ENCODE measurements around the gene SPAG8.

Gene SPAG8

GRCh38 chr9:35800530-35800929 is 11.5 kb downstream of the SPAG8 start:
- H3K9me3 ChIP-seq (ENCODE audit: control insufficient read depth, low read depth, low read length) = no peaks in the 10 kb centered on the region
- no peak overlapping the region for H3K9ac ChIP-seq (ENCODE audit: low read length)
- peaks cover 2% of the 10 kb centered on the region for H3K36me3 ChIP-seq (ENCODE audit: control insufficient read depth, low read depth, low read length)
- H3K4me1 ChIP-seq (ENCODE audit: control insufficient read depth, low read depth, low read length) = no peaks in the 10 kb centered on the region
- H3K27ac ChIP-seq (ENCODE audit: low read length) = no peak overlapping the region
- no peaks in the 10 kb centered on the region for H3K27me3 ChIP-seq (ENCODE audit: control insufficient read depth, insufficient read depth, low read length)
- H3K4me3 ChIP-seq (ENCODE audit: low read length) = no peak overlapping the region

GRCh38 chr9:35798658-35799374 is 13.2 kb downstream of the SPAG8 start:
- Histone ChIP-seq H3K4me1 (ENCODE audit: control insufficient read depth, low read depth, low read length) (no peaks in the 10 kb centered on the region), H3K9ac (ENCODE audit: low read length) (no peak overlapping the region), H3K9me3 (ENCODE audit: control insufficient read depth, low read depth, low read length) (no peaks in the 10 kb centered on the region), H3K36me3 (ENCODE audit: control insufficient read depth, low read depth, low read length) (no peaks in the 10 kb centered on the region), H3K27me3 (ENCODE audit: control insufficient read depth, insufficient read depth, low read length) (no peaks in the 10 kb centered on the region), H3K4me3 (ENCODE audit: low read length) (no peak overlapping the region), H3K27ac (ENCODE audit: low read length) (no peak overlapping the region)

- Histone ChIP-seq H3K4me3 (ENCODE audit: low read length) (no peak overlapping the region), H3K36me3 (ENCODE audit: control insufficient read depth, low read depth, low read length) (no peaks in the 10 kb centered on the region), H3K9ac (ENCODE audit: low read length) (no peak overlapping the region), H3K27ac (ENCODE audit: low read length) (no peak overlapping the region), H3K4me1 (ENCODE audit: control insufficient read depth, low read depth, low read length) (no peaks in the 10 kb centered on the region), H3K27me3 (ENCODE audit: control insufficient read depth, insufficient read depth, low read length) (no peaks in the 10 kb centered on the region), H3K9me3 (ENCODE audit: control insufficient read depth, low read depth, low read length) (no peaks in the 10 kb centered on the region)
Observed at GRCh38 chr9:35797311-35798109, 14.6 kb downstream of the SPAG8 start.

GRCh38 chr9:35795695-35796094 is 16.4 kb downstream of the SPAG8 start:
- Histone ChIP-seq H3K36me3 (ENCODE audit: control insufficient read depth, low read depth, low read length) (no peaks in the 10 kb centered on the region), H3K27me3 (ENCODE audit: control insufficient read depth, insufficient read depth, low read length) (peaks cover 4% of the 10 kb centered on the region), H3K9ac (ENCODE audit: low read length) (no peak overlapping the region), H3K4me3 (ENCODE audit: low read length) (no peak overlapping the region), H3K9me3 (ENCODE audit: control insufficient read depth, low read depth, low read length) (no peaks in the 10 kb centered on the region), H3K4me1 (ENCODE audit: control insufficient read depth, low read depth, low read length) (peaks cover 4% of the 10 kb centered on the region), H3K27ac (ENCODE audit: low read length) (no peak overlapping the region)

- no peak overlapping the region for H3K27ac ChIP-seq (ENCODE audit: low read length)
- no peak overlapping the region for H3K4me3 ChIP-seq (ENCODE audit: low read length)
- no peaks in the 10 kb centered on the region for H3K9me3 ChIP-seq (ENCODE audit: control insufficient read depth, low read depth, low read length)
- H3K9ac ChIP-seq (ENCODE audit: low read length) = no peak overlapping the region
- peaks cover 7% of the 10 kb centered on the region for H3K27me3 ChIP-seq (ENCODE audit: control insufficient read depth, insufficient read depth, low read length)
- no peaks in the 10 kb centered on the region for H3K36me3 ChIP-seq (ENCODE audit: control insufficient read depth, low read depth, low read length)
- peaks cover 12% of the 10 kb centered on the region for H3K4me1 ChIP-seq (ENCODE audit: control insufficient read depth, low read depth, low read length)
Observed at GRCh38 chr9:35793461-35793860, 18.6 kb downstream of the SPAG8 start.

- Histone ChIP-seq H3K36me3 (ENCODE audit: control insufficient read depth, low read depth, low read length) (no peaks in the 10 kb centered on the region), H3K9me3 (ENCODE audit: control insufficient read depth, low read depth, low read length) (no peaks in the 10 kb centered on the region), H3K4me3 (ENCODE audit: low read length) (no peak overlapping the region), H3K9ac (ENCODE audit: low read length) (no peak overlapping the region), H3K27ac (ENCODE audit: low read length) (no peak overlapping the region), H3K4me1 (ENCODE audit: control insufficient read depth, low read depth, low read length) (peaks cover 12% of the 10 kb centered on the region), H3K27me3 (ENCODE audit: control insufficient read depth, insufficient read depth, low read length) (peaks cover 7% of the 10 kb centered on the region)
Observed at GRCh38 chr9:35792826-35793225, 19.2 kb downstream of the SPAG8 start.

- Histone ChIP-seq H3K9me3 (ENCODE audit: control insufficient read depth, low read depth, low read length) (no peaks in the 10 kb centered on the region), H3K27ac (ENCODE audit: low read length) (no peak overlapping the region), H3K9ac (ENCODE audit: low read length) (no peak overlapping the region), H3K4me3 (ENCODE audit: low read length) (peak overlapping the region; percentile 61), H3K27me3 (ENCODE audit: control insufficient read depth, insufficient read depth, low read length) (peaks cover 7% of the 10 kb centered on the region), H3K36me3 (ENCODE audit: control insufficient read depth, low read depth, low read length) (no peaks in the 10 kb centered on the region), H3K4me1 (ENCODE audit: control insufficient read depth, low read depth, low read length) (peaks cover 12% of the 10 kb centered on the region)
Observed at GRCh38 chr9:35792024-35792813, 19.8 kb downstream of the SPAG8 start.

GRCh38 chr9:35791297-35791921 is 20.7 kb downstream of the SPAG8 start, which contains the start of gene NPR2:
Gene NPR2, plus strand, starts transcription at chr9:35791591. Its CDS starts 818 bp downstream, at chr9:35792409.
- H3K4me1 ChIP-seq (ENCODE audit: control insufficient read depth, low read depth, low read length) = peaks cover 12% of the 10 kb centered on the region
- H3K9ac ChIP-seq (ENCODE audit: low read length) = peak within 1 kb of the TSS; percentile 26
- no peaks in the 10 kb centered on the region for H3K36me3 ChIP-seq (ENCODE audit: control insufficient read depth, low read depth, low read length)
- H3K9me3 ChIP-seq (ENCODE audit: control insufficient read depth, low read depth, low read length) = no peaks in the 10 kb centered on the region
- peaks cover 7% of the 10 kb centered on the region for H3K27me3 ChIP-seq (ENCODE audit: control insufficient read depth, insufficient read depth, low read length)
- H3K4me3 ChIP-seq (ENCODE audit: low read length) = peak within 1 kb of the TSS; percentile 61
- no peak within 1 kb of the TSS for H3K27ac ChIP-seq (ENCODE audit: low read length)

GRCh38 chr9:35790385-35791296 is 21.4 kb downstream of the SPAG8 start:
- Histone ChIP-seq H3K4me3 (ENCODE audit: low read length) (peak overlapping the region; percentile 48), H3K36me3 (ENCODE audit: control insufficient read depth, low read depth, low read length) (no peaks in the 10 kb centered on the region), H3K4me1 (ENCODE audit: control insufficient read depth, low read depth, low read length) (peaks cover 12% of the 10 kb centered on the region), H3K9ac (ENCODE audit: low read length) (peak overlapping the region; percentile 26), H3K9me3 (ENCODE audit: control insufficient read depth, low read depth, low read length) (no peaks in the 10 kb centered on the region), H3K27ac (ENCODE audit: low read length) (no peak overlapping the region), H3K27me3 (ENCODE audit: control insufficient read depth, insufficient read depth, low read length) (peaks cover 7% of the 10 kb centered on the region)

GRCh38 chr9:35790025-35790384 is 22.1 kb downstream of the SPAG8 start:
- Histone ChIP-seq H3K27me3 (ENCODE audit: control insufficient read depth, insufficient read depth, low read length) (peaks cover 7% of the 10 kb centered on the region), H3K27ac (ENCODE audit: low read length) (no peak overlapping the region), H3K36me3 (ENCODE audit: control insufficient read depth, low read depth, low read length) (no peaks in the 10 kb centered on the region), H3K4me3 (ENCODE audit: low read length) (no peak overlapping the region), H3K9me3 (ENCODE audit: control insufficient read depth, low read depth, low read length) (no peaks in the 10 kb centered on the region), H3K9ac (ENCODE audit: low read length) (no peak overlapping the region), H3K4me1 (ENCODE audit: control insufficient read depth, low read depth, low read length) (peaks cover 12% of the 10 kb centered on the region)

Data from iPS-18a (cell line).